BJ (cell line): ENCODE measurements around the gene CD52. TPM values are rescaled to one million over a fixed set of nuclear protein-coding genes. Genes with fewer than 3 reads are reported as not detected.

Experiments
- CTCF ChIA-PET: fragments of 350-600 bp; formaldehyde crosslinking; extraction: SDS; loops from one replicate; lab custom pipeline; 2021; ENCODE audit warnings: antibody characterized with exemption, inconsistent platforms; lab: Yijun Ruan, JAX
- POLR2A ChIA-PET: fragments of 300-600 bp; sonication (Branson Sonifier 250); formaldehyde crosslinking; extraction: SDS; loops from one replicate; lab custom pipeline; 2021; ENCODE audit warnings: antibody characterized with exemption; lab: Charles Lee
- DNase-seq: peaks from one replicate; pipeline ENCODE4 v3.0.0-alpha.2; 2011; ENCODE audit warnings: low read depth
- H3K27me3 ChIP-seq: 2 replicates; pipeline ENCODE4 v1.6.0; 2011; ENCODE audit warnings: low read length; ENCODE audit not compliant: control insufficient read depth, insufficient read depth
- H3K36me3 ChIP-seq: 2 replicates; pipeline ENCODE4 v1.5.1; 2011; ENCODE audit warnings: low read length; ENCODE audit not compliant: control insufficient read depth, insufficient read depth
- H3K4me3 ChIP-seq: 2 replicates; pipeline ENCODE4 v1.5.1; 2011; ENCODE audit warnings: low read depth, mild to moderate bottlenecking, control low read depth, low read length
- CTCF ChIP-seq: IDR thresholded peaks from 2 replicates; pipeline ENCODE4 v1.5.1; 2011; ENCODE audit warnings: low read depth, mild to moderate bottlenecking, control low read depth, inconsistent platforms, low read length, moderate library complexity; ENCODE audit not compliant: insufficient read depth
- polyA plus RNA-seq: library from polyadenylated mRNA; depleted of rRNA; stranded (reverse); fragments of >200 nt; gene quantifications from 2 replicates; pipeline ENCODE4 v1.2.3, GENCODE V29; 2011

Gene CD52
- polyA plus RNA-seq, 1 experiment: not detected

GRCh38 chr1:26351590-26352337 lies 34.0 kb downstream of the CD52 start:
- Histone ChIP-seq H3K4me3 (no peak overlapping the region), H3K36me3 (no peaks in the 10 kb centered on the region), H3K27me3 (0 out of 2 replicates have a peak, but pooled peaks cover 1% of the 10 kb centered on the region)
- DNase-seq: no peak
- ChIA-PET POLR2A (no interaction called here), CTCF (interaction anchor here (1.4 to 4.6 kb wide), 2 partner anchors 11 to 30 kb away, joined by 3 to 28 read pairs; no protein-coding TSS in a partner anchor)
- TF ChIP-seq CTCF: no peak

- no peak for DNase-seq
- H3K4me3 ChIP-seq: no peak overlapping the region
- H3K27me3 ChIP-seq: peaks cover 1% of the 10 kb centered on the region; the same call in 1 of the 2 replicates
- H3K36me3 ChIP-seq: no peaks in the 10 kb centered on the region
- POLR2A ChIA-PET: no interaction called here
- CTCF ChIA-PET: interaction anchor here (1.4 to 4.6 kb wide), 2 partner anchors 10 to 30 kb away, joined by 3 to 28 read pairs; no protein-coding TSS in a partner anchor
- TF ChIP-seq CTCF: no peak
Observed at GRCh38 chr1:26352338-26352679, 34.6 kb downstream of the CD52 start.

GRCh38 chr1:26353210-26353859 lies 35.6 kb downstream of the CD52 start:
- ChIA-PET CTCF (interaction anchor here (0.6 to 4.6 kb wide), 4 partner anchors 9 to 261 kb away, joined by 3 to 28 read pairs (median 11); no protein-coding TSS in a partner anchor), POLR2A (no interaction called here)
- no peaks in the 10 kb centered on the region for H3K36me3 ChIP-seq

GRCh38 chr1:26353976-26354820 lies 36.4 kb downstream of the CD52 start, which contains the start of gene CRYBG2:
TSS of gene CRYBG2 (minus strand) at chr1:26354130. CDS start at chr1:26346657, 7,473 bp downstream.
- ChIA-PET CTCF (interaction anchor here (0.6 to 2.5 kb wide), 4 partner anchors 10 to 262 kb away, joined by 3 to 19 read pairs (median 4); partner anchors contain the start of genes C1orf232 and ZNF593), POLR2A (no interaction called here)
- TF ChIP-seq CTCF: no peak
- H3K27me3 ChIP-seq: peaks cover 5% of the 10 kb centered on the region
- DNase-seq: no peak
- no peak within 1 kb of the TSS for H3K4me3 ChIP-seq
- no peaks in the 10 kb centered on the region for H3K36me3 ChIP-seq

More at GRCh38 chr1:26353210-26353859, 35.6 kb downstream of the CD52 start:
- no peak for DNase-seq
- H3K4me3 ChIP-seq: no peak overlapping the region
- H3K27me3 ChIP-seq: peaks cover 1% of the 10 kb centered on the region; the same call in 1 of the 2 replicates
- TF ChIP-seq CTCF: no peak
